Heart left ventricle (tissue), 16 donors: ENCODE results near the gene KLK7. TPM values are rescaled to one million over a fixed set of nuclear protein-coding genes. Genes with fewer than 3 reads are reported as not detected.

Source experiments
- ATAC-seq, 4 donors: fragments of 200-7000 bp; cut with Tn5 transposase; one replicate each; pipeline ENCODE4 v1.9.1; 2020 to 2022; ENCODE audit warnings: moderate library complexity in 4 of 4, mild to moderate bottlenecking in 3 of 4, moderate number of reproducible peaks in 1 of 4
- DNase-seq, 5 donors: peaks; one replicate each; pipeline ENCODE4 v3.0.0-alpha.2; 2020
- H3K27ac ChIP-seq, 12 donors: fragments of 200-600 bp; sonication (generic) in 4 of 12; one replicate each; pipeline versions ENCODE4 v1.5.0 to v1.8.0; 2016 to 2022; ENCODE audit warnings: mild to moderate bottlenecking in 2 of 12
- H3K27me3 ChIP-seq, 9 donors: fragments of 200-600 bp; sonication (generic) in 2 of 9; one replicate each; pipeline versions ENCODE4 v1.5.1 to v1.8.0; 2016 to 2022; ENCODE audit warnings: mild to moderate bottlenecking in 3 of 9
- H3K36me3 ChIP-seq, 9 donors: fragments of 200-600 bp; sonication (generic) in 2 of 9; one replicate each; pipeline versions ENCODE4 v1.5.0 to v1.8.0; 2018 to 2022; ENCODE audit warnings: mild to moderate bottlenecking in 2 of 9
- H3K4me1 ChIP-seq, 12 donors: fragments of 200-600 bp; sonication (generic) in 4 of 12; one replicate each; pipeline versions ENCODE4 v1.5.0 to v1.8.0; 2016 to 2022; ENCODE audit warnings: mild to moderate bottlenecking in 3 of 12
- H3K4me3 ChIP-seq, 12 donors: fragments of 200-600 bp; sonication (generic) in 4 of 12; one replicate each; pipeline versions ENCODE4 v1.5.0 to v1.8.0; 2017 to 2022; ENCODE audit warnings: mild to moderate bottlenecking in 9 of 12, moderate library complexity in 4 of 12
- H3K9me3 ChIP-seq, 12 donors: fragments of 200-600 bp; sonication (generic) in 4 of 12; one replicate each; pipeline versions ENCODE4 v1.5.0 to v1.8.0; 2016 to 2022; ENCODE audit warnings: mild to moderate bottlenecking in 1 of 12
- CTCF ChIP-seq, 12 donors: fragments of 200-600 bp; sonication (generic) in 4 of 12; IDR thresholded peaks; one replicate each; pipeline versions ENCODE4 v1.5.0 to v1.8.0; 2018 to 2022; ENCODE audit warnings: antibody characterized with exemption in 12 of 12, mild to moderate bottlenecking in 5 of 12
- POLR2A ChIP-seq, 2 donors: fragments of 450-650 bp; IDR thresholded peaks; one replicate each; pipeline ENCODE4 v1.6.1; 2017; ENCODE audit warnings: antibody characterized with exemption in 2 of 2, mild to moderate bottlenecking in 2 of 2, moderate library complexity in 2 of 2
- WGBS, 4 donors: extraction: QIAGEN DNeasy Blood & Tissue Kit in 2 of 4; methylation state at CpG; one replicate each; pipeline versions ENCODE4 v1.1.5 to v1.1.7; 2013 to 2018; 5-methylcytosine and 5-hydroxymethylcytosine counted together
- intact Hi-C, 10 donors: fragments of 100-400 bp; cut with DNase I; formaldehyde crosslinking; loops; one replicate each; pipeline versions ENCODE4 v1.11.1 to v1.14.2; 2022
- polyA plus RNA-seq, 2 donors: library from polyadenylated mRNA; stranded (reverse); fragments of 200-250 nt; gene quantifications; one replicate each; pipeline ENCODE4 v1.2.3, GENCODE V29; 2013
- total RNA-seq, 9 donors: library from RNA; depleted of rRNA in 2 of 9; stranded (reverse); fragments of >200 nt in 2 of 9; fragmentation: NEBNext Ultra II Directional in 3 of 9; extraction: Animal tissue kit (Norgen Biotek cat#: 25700) in 3 of 9; gene quantifications; one replicate each; pipeline versions ENCODE4 v1.1.0 to v1.2.4, GENCODE V29; 2016 to 2023
- donor health status: ischemic (EF 13 %, LVEDD 7.1; RV severe dilation, severe dysfunction).
- donor health status: healthy with polysubstance abuse.
- donor health status: DM: no; HTN: yes; CAD: no.
- donor health status: DM: no; HTN: no; CAD: no.
- donor health status: ischemic (EF 25% LVEDD 6.9; RV normal size, moderate dysfunction).
- donor health status: ischemic (EF 25% LVEDD 5.7; RV mildly dilated, moderate dysfunction).
- donor health status: healthy.
- donor health status: DM: yes; HTN: yes; CAD: no.
- donor health status: ischemic (EF 35%, LVEDD 5.7; RV mildly dilated, moderate dysfunction).
- donor health status: nonischemic (EF 11% LVEDD 7.7; RV severe dilation, severe dysfunction).
- donor health status: DM: yes; HTN: yes; CAD: no.
- donor health status: PGD.
- donor health status: ischemic (EF 29% LVEDD 5.4; RV normal size, mild dysfunction).
- donor health status: nonischemic (EF 23%, LVEDD 6.1; RV moderate dilation, normal function).

Gene KLK7
- total and polyA plus RNA-seq, 11 donors: 4.1 TPM; not detected in 10

GRCh38 chr19:51029718-51030117, 46.0 kb upstream of the KLK7 start:
- ATAC-seq: no peak
- TF ChIP-seq CTCF (IDR thresholded peaks at IDR 0.05): no peak
- no peak for TF ChIP-seq POLR2A (IDR thresholded peaks at IDR 0.05)
- 68 to 81% (median 74%) methylated on average over 2 of the region's 2 CpGs for WGBS, 4 donors
- H3K4me3 ChIP-seq: no peak overlapping the region
- H3K4me1 ChIP-seq: peaks cover 0 to 6% (median 0%) of the 10 kb centered on the region in 12 donors
- no peaks in the 10 kb centered on the region for H3K36me3 ChIP-seq
- intact Hi-C loops: loop anchor here in 4 of 10 donors (5.0 to 10.0 kb wide), 4 partner anchors 53 to 145 kb away; partner anchors contain the start of gene KLK14 (in 1 of the 4)
- peaks cover 0 to 50% (median 12%) of the 10 kb centered on the region in 9 donors for H3K27me3 ChIP-seq
- no peak for DNase-seq
- H3K9me3 ChIP-seq: no peaks in the 10 kb centered on the region
- H3K27ac ChIP-seq: no peak overlapping the region

- DNase-seq: no peak
- Histone ChIP-seq H3K9me3 (no peaks in the 10 kb centered on the region), H3K27me3 (peaks cover 0 to 59% (median 16%) of the 10 kb centered on the region in 9 donors), H3K4me3 (no peak overlapping the region), H3K27ac (no peak overlapping the region), H3K36me3 (no peaks in the 10 kb centered on the region), H3K4me1 (peaks cover 0 to 6% (median 0%) of the 10 kb centered on the region in 12 donors)
- TF ChIP-seq CTCF (IDR thresholded peaks at IDR 0.05): no peak
- TF ChIP-seq POLR2A (IDR thresholded peaks at IDR 0.05): no peak
- WGBS, 4 donors: 71 to 74% (median 72%) methylated on average over 5 of the region's 5 CpGs
- intact Hi-C loops: loop anchor here in 4 of 10 donors (5.0 to 10.0 kb wide), 3 partner anchors 64 to 147 kb away; no protein-coding TSS in a partner anchor
- no peak for ATAC-seq
These were observed 44.2 kb upstream of the KLK7 start for GRCh38 chr19:51027873-51028272.

DNA sequence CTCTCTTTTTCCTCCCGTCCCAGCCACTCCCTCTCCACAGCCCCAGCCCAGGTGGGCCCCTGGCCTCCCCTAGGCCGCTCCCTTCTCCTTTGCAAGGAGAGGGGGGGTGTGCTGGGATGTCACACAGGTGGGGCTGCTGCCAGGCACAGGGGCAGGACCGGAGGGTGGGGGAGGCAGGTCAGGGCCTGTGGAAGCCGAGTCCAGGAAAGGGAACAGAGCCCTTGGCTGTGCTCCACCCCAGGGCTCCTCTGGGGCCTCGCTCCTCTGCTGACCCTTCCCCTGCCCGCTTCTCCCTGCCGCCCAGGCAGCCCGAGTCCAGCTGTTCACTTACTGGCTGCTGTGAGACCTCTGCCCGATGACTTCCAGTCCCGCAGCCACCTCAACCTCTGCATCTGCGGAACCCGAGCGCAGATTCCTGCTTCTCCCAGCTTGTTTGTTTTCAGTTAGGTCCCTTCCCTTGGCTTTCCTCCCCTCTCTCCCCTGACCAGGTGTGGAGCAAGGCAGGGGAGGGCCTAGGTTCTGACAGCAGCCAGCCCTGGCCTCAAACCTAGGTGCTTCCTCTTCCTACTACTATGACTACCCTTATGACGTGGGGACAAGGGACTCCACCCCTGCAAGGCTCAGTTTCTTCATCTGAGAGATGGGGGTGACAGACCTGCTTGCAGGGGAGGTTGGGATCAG, 43.5 kb upstream of the KLK7 start:
- intact Hi-C loops: loop anchor here in 4 of 10 donors (5.0 to 10.0 kb wide), 3 partner anchors 65 to 148 kb away; no protein-coding TSS in a partner anchor
- H3K4me3 ChIP-seq: no peak overlapping the region
- TF ChIP-seq CTCF (IDR thresholded peaks at IDR 0.05) (no peak), POLR2A (IDR thresholded peaks at IDR 0.05) (no peak)
- H3K36me3 ChIP-seq: no peaks in the 10 kb centered on the region
- no peaks in the 10 kb centered on the region for H3K9me3 ChIP-seq
- ATAC-seq: no peak
- H3K27ac ChIP-seq: no peak overlapping the region
- H3K27me3 ChIP-seq: peaks cover 0 to 61% (median 16%) of the 10 kb centered on the region in 9 donors
- 38 to 54% (median 44%) methylated on average over 9 to 14 of the region's 14 CpGs for WGBS, 4 donors
- DNase-seq: no peak
- peaks cover 0 to 6% (median 0%) of the 10 kb centered on the region in 12 donors for H3K4me1 ChIP-seq

DNA sequence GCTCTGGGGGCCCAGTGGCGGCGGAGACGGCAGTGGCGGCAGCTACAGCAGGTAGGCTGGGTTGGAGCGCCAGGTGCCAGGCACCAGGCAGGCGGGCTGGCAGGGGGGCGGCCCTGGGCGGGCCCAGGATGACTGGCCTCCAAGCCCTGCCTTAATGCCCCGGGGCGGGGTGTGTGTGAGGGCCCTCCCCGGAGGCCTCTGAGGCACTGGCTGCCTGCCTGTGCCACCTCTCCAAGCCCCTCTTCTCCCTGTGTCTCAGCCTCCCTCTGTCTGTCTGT, 42.8 kb upstream of the KLK7 start, which contains the start of gene KLK11:
Gene KLK11 (minus strand): TSS at position 63 of the 278 bp plus-strand sequence. CDS start 985 bp downstream, outside the sequence.
- Histone ChIP-seq H3K4me3 (peak within 1 kb of the TSS in 3 of 12 donors; percentile 10 to 25 (median 10)), H3K4me1 (peaks cover 0 to 6% (median 0%) of the 10 kb centered on the region in 12 donors), H3K36me3 (no peaks in the 10 kb centered on the region), H3K9me3 (no peaks in the 10 kb centered on the region), H3K27me3 (peaks cover 0 to 61% (median 16%) of the 10 kb centered on the region in 9 donors), H3K27ac (no peak within 1 kb of the TSS)
- no peak for DNase-seq
- 66 to 87% (median 77%) methylated on average over 11 of the region's 11 CpGs for WGBS, 4 donors
- TF ChIP-seq CTCF (IDR thresholded peaks at IDR 0.05) (no peak), POLR2A (IDR thresholded peaks at IDR 0.05) (no peak)
- intact Hi-C loops: loop anchor here in 4 of 10 donors (5.0 to 10.0 kb wide), 3 partner anchors 66 to 148 kb away; no protein-coding TSS in a partner anchor
- peak in 1 of 4 donors; percentile 37 for ATAC-seq
